ENCODE measurements around the gene ABCA4.
A peak's percentile ranks its signal among the peaks of the same experiment; 100 is the strongest.

Gene ABCA4

DNA sequence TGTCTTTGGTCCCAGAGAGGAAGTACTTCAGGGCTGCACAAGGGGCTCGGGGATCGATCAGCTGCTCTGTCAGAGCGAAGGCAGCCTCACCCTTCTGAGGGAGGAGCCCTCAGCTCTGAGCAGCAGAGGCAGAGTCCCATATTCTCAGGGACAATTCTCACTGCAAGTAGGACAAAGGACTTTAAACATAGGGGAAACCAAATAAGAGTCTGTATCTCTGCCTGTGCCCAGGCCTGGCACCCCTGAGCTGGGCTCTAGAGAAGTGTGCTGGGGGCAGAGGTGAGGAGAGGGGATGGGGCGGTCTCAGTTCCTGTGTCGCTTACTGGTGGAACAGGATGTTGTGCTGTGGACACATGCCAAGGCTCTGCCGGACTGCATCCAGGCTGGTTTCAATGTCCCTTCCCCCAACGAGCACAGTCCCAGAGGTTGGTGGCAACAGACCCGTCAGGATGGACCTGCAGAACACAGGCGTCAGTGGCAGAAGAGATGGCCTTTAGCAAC lies 76.6 kb downstream of the ABCA4 start:
- no peaks in the 10 kb centered on the region for H3K27me3 ChIP-seq (replicated peaks)
- H3K27ac ChIP-seq: peak overlapping the region; percentile 82
- TF ChIP-seq, protein P1, sequence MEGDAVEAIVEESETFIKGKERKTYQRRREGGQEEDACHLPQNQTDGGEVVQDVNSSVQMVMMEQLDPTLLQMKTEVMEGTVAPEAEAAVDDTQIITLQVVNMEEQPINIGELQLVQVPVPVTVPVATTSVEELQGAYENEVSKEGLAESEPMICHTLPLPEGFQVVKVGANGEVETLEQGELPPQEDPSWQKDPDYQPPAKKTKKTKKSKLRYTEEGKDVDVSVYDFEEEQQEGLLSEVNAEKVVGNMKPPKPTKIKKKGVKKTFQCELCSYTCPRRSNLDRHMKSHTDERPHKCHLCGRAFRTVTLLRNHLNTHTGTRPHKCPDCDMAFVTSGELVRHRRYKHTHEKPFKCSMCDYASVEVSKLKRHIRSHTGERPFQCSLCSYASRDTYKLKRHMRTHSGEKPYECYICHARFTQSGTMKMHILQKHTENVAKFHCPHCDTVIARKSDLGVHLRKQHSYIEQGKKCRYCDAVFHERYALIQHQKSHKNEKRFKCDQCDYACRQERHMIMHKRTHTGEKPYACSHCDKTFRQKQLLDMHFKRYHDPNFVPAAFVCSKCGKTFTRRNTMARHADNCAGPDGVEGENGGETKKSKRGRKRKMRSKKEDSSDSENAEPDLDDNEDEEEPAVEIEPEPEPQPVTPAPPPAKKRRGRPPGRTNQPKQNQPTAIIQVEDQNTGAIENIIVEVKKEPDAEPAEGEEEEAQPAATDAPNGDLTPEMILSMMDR (IDR thresholded peaks at IDR 0.05; ENCODE audit: low read depth, low read length, missing control alignments): no peak
- DNase-seq: no peak
- no peaks in the 10 kb centered on the region for H3K36me3 ChIP-seq (replicated peaks)
- no peak overlapping the region for H3K4me3 ChIP-seq (ENCODE audit: low read depth, low read length)
- in situ Hi-C loops (cut with HindIII; ENCODE audit: low pct_ligation_motif_present, low sequenced_read_pairs): no loop called here

DNA sequence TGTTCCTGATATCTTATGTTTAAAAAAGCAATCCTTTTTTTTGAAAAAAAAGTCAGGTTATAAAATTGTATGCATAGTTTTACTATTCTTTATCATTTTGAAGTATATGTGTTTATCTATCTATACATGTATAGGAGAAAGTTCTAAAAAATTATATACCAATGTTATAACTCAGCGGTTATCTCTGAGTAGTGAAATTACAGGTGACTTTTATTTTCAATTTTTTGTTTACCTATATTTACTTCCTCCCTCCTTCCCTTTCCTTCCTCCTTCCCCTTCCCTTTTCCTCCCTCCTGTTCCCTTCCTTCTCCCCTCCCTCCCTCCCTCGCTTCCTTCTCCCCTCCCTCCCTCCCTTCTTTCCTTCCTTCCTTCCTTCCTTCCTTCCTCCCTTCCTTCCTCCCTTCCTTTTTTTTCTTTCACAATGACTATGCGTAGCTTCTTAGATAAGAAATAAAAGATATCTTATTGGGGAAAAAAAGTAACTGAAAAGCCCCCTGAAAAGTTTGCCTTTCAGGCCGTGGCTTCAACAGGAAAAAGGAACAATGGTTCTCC lies 77.1 kb downstream of the ABCA4 start:
- in situ Hi-C loops (cut with HindIII; ENCODE audit: low pct_ligation_motif_present, low sequenced_read_pairs): no loop called here
- H3K27me3 ChIP-seq (replicated peaks): no peaks in the 10 kb centered on the region
- no peak overlapping the region for H3K4me3 ChIP-seq (ENCODE audit: low read depth, low read length)
- H3K27ac ChIP-seq: peak overlapping the region; percentile 82
- TF ChIP-seq, protein P1 (IDR thresholded peaks at IDR 0.05; ENCODE audit: low read depth, low read length, missing control alignments): no peak
- H3K36me3 ChIP-seq (replicated peaks): no peaks in the 10 kb centered on the region
- no peak for DNase-seq

DNA sequence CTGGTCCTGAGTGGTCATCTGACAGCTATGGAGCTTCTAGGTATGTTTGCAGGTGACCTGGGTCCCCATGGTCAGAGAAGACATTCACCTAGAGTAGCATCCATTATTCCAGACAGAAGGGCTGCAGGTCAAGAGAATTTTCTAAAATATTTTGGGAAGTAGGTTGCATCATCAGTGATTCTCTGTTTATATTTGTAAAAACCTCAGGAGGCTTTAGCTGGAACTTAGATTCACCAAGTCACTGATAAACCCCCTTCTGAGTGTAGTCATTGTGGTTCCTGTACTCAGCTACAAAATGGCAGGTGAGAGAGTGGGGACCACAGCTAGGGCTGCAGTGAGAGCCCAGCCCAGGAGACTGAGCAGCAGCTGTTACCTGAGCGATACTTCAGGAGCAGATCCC lies 78.6 kb downstream of the ABCA4 start:
- Histone ChIP-seq H3K36me3 (replicated peaks) (no peaks in the 10 kb centered on the region), H3K4me3 (ENCODE audit: low read depth, low read length) (no peak overlapping the region), H3K27me3 (replicated peaks) (no peaks in the 10 kb centered on the region), H3K27ac (no peak overlapping the region)
- no peak for DNase-seq
- in situ Hi-C loops (cut with HindIII; ENCODE audit: low pct_ligation_motif_present, low sequenced_read_pairs): no loop called here
- TF ChIP-seq, protein P1 (IDR thresholded peaks at IDR 0.05; ENCODE audit: low read depth, low read length, missing control alignments): no peak

DNA sequence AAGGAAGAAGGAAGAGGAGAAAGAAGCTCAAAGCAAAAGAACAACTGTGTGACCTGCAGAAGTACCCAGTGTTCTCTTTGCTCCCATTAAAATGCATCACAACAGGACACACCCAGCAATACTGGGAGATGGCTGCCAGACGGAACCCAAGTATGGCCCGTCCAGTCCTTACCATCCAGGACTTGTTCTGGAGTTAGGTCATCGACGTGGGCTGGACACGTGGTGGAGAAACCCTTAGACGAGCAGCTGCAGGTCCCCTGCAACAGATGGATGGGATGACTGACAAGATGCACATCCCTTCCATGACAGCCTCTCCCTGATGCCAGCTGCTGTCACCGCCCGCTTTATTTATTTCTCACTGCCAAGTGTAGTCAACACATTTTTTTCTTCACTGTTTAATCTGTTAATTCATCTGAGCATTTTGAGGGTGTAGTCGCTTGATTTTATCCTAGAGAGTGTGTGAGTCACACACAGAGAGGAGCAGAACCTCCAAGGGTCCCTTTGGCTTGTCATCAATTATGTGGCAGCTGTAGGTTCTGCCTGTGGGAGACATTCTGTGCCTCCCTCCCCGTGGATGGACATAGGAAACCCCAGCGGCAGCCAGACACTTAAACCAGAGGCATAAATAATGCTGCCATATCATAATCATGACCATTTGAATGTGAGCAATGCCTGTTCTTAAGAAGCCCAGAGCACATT lies 80.9 kb downstream of the ABCA4 start:
- Histone ChIP-seq H3K4me3 (ENCODE audit: low read depth, low read length) (no peak overlapping the region), H3K27me3 (replicated peaks) (no peaks in the 10 kb centered on the region), H3K36me3 (replicated peaks) (no peaks in the 10 kb centered on the region), H3K27ac (no peak overlapping the region)
- DNase-seq: no peak
- in situ Hi-C loops (cut with HindIII; ENCODE audit: low pct_ligation_motif_present, low sequenced_read_pairs): loop anchor here (10.0 kb wide), 1 partner anchor 295 kb away; no protein-coding TSS in a partner anchor
- TF ChIP-seq, protein P1 (IDR thresholded peaks at IDR 0.05; ENCODE audit: low read depth, low read length, missing control alignments): no peak

DNA sequence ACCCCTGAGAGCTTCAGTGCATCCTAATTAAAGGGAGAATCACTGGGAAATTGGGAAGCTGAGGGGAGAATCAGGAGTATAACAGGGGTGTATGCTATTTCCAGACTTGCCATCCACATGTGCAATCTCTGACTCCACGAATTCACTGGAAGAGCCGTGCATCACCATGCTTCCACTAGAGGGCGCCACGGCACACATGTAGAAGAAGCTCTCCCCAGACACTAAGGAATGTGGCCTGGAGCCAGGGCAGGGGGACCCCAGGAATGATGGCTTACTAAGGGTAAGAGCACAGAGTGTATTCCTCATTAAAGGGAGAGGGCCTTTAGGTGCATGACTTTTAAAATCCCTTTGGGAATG lies 81.5 kb downstream of the ABCA4 start:
- H3K36me3 ChIP-seq (replicated peaks): no peaks in the 10 kb centered on the region
- H3K4me3 ChIP-seq (ENCODE audit: low read depth, low read length): no peak overlapping the region
- H3K27me3 ChIP-seq (replicated peaks): no peaks in the 10 kb centered on the region
- no peak overlapping the region for H3K27ac ChIP-seq
- TF ChIP-seq, protein P1 (IDR thresholded peaks at IDR 0.05; ENCODE audit: low read depth, low read length, missing control alignments): peak; percentile 97
- peak; percentile 74 for DNase-seq
- in situ Hi-C loops (cut with HindIII; ENCODE audit: low pct_ligation_motif_present, low sequenced_read_pairs): loop anchor here (10.0 kb wide), 1 partner anchor 295 kb away; no protein-coding TSS in a partner anchor
